ENCODE measurements around the gene CACNB2. TPM values are rescaled to one million over a fixed set of nuclear protein-coding genes. Genes with fewer than 3 reads are reported as not detected.

The CACNB2 gene
- polyA plus RNA-seq, 1 experiment, result 0.12 TPM

- Histone ChIP-seq H3K36me3 (ENCODE audit: control insufficient read depth, insufficient read depth, low read length) (no peaks in the 10 kb centered on the region), H3K27me3 (ENCODE audit: control insufficient read depth, insufficient read depth, low read length) (no peaks in the 10 kb centered on the region; the same call in 1 of the 2 replicates), H3K4me3 (ENCODE audit: low read depth, low read length) (no peak overlapping the region)
- no peak for TF ChIP-seq CTCF (IDR thresholded peaks at IDR 0.05; ENCODE audit: insufficient read depth, low read depth, low read length)
- DNase-seq (ENCODE audit: low read depth), result no peak
- ChIA-PET POLR2A (no interaction called here), CTCF (no interaction called here)
These were observed 188.7 kb downstream of the CACNB2 start for GRCh38 chr10:18328941-18329340.

- POLR2A ChIA-PET, result no interaction called here
- no peak for DNase-seq (ENCODE audit: low read depth)
- Histone ChIP-seq H3K27me3 (ENCODE audit: control insufficient read depth, insufficient read depth, low read length) (no peaks in the 10 kb centered on the region), H3K36me3 (ENCODE audit: control insufficient read depth, insufficient read depth, low read length) (no peaks in the 10 kb centered on the region), H3K4me3 (ENCODE audit: low read depth, low read length) (no peak overlapping the region)
- TF ChIP-seq CTCF (IDR thresholded peaks at IDR 0.05; ENCODE audit: insufficient read depth, low read depth, low read length), result no peak
- CTCF ChIA-PET, result no interaction called here
These were observed 191.8 kb downstream of the CACNB2 start for GRCh38 chr10:18332048-18332447.

GRCh38 chr10:18332484-18332883 is 192.3 kb downstream of the CACNB2 start:
- ChIA-PET CTCF (no interaction called here), POLR2A (no interaction called here)
- H3K36me3 ChIP-seq (ENCODE audit: control insufficient read depth, insufficient read depth, low read length), result no peaks in the 10 kb centered on the region
- H3K27me3 ChIP-seq (ENCODE audit: control insufficient read depth, insufficient read depth, low read length), result no peaks in the 10 kb centered on the region
- no peak for TF ChIP-seq CTCF (IDR thresholded peaks at IDR 0.05; ENCODE audit: insufficient read depth, low read depth, low read length)
- DNase-seq (ENCODE audit: low read depth), result no peak
- H3K4me3 ChIP-seq (ENCODE audit: low read depth, low read length), result no peak overlapping the region

- DNase-seq (ENCODE audit: low read depth), result no peak
- TF ChIP-seq CTCF (IDR thresholded peaks at IDR 0.05; ENCODE audit: insufficient read depth, low read depth, low read length), result no peak
- POLR2A ChIA-PET, result no interaction called here
- H3K27me3 ChIP-seq (ENCODE audit: control insufficient read depth, insufficient read depth, low read length), result no peaks in the 10 kb centered on the region
- CTCF ChIA-PET, result no interaction called here
- no peak overlapping the region for H3K4me3 ChIP-seq (ENCODE audit: low read depth, low read length)
- no peaks in the 10 kb centered on the region for H3K36me3 ChIP-seq (ENCODE audit: control insufficient read depth, insufficient read depth, low read length)
These were observed 193.4 kb downstream of the CACNB2 start for GRCh38 chr10:18333621-18334020.

GRCh38 chr10:18334116-18334867 is 194.1 kb downstream of the CACNB2 start:
- no peak for DNase-seq (ENCODE audit: low read depth)
- Histone ChIP-seq H3K4me3 (ENCODE audit: low read depth, low read length) (no peak overlapping the region), H3K27me3 (ENCODE audit: control insufficient read depth, insufficient read depth, low read length) (no peaks in the 10 kb centered on the region), H3K36me3 (ENCODE audit: control insufficient read depth, insufficient read depth, low read length) (no peaks in the 10 kb centered on the region)
- ChIA-PET CTCF (no interaction called here), POLR2A (no interaction called here)
- no peak for TF ChIP-seq CTCF (IDR thresholded peaks at IDR 0.05; ENCODE audit: insufficient read depth, low read depth, low read length)

Measured in BJ (cell line).